ENCODE measurements around the gene FRAT2. TPM values are rescaled to one million over a fixed set of nuclear protein-coding genes. Genes with fewer than 3 reads are reported as not detected.
A peak's percentile ranks its signal among the peaks of the same experiment; 100 is the strongest.

The FRAT2 gene
- total and polyA plus RNA-seq, 2 of the 4 experiments (the other 2 are of a cell fraction) = 2.0 to 2.5 TPM

DNA sequence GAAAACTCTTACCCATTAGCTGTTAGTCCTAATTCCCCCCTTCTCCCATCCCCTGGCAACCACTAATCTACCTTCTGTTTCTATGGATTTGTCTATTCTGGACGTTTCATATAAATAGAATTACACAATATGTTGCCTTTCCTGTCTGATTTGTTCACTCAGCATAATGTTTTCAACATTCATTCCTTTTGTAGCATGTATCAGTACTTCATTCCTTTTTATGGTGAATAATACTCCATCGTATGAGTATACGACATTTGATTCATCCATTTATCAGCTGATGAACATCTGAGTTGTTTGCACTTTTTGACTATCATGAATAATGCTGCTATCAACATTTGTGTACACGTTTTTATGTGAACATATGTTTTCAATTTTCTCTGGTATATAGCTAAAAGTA lies 19.9 kb downstream of the FRAT2 start:
- Histone ChIP-seq H3K27me3 (ENCODE audit: control insufficient read depth, insufficient read depth, low read length) (no peaks in the 10 kb centered on the region), H3K9me3 (ENCODE audit: control insufficient read depth, insufficient read depth, low read length) (no peaks in the 10 kb centered on the region), H3K4me2 (ENCODE audit: low read depth, low read length) (no peak overlapping the region), H3K27ac (ENCODE audit: insufficient read depth, low read length) (no peak overlapping the region), H2AK5ac (ENCODE audit: low read depth, low read length) (no peak overlapping the region), H2BK120ac (ENCODE audit: low read depth, low read length) (no peak overlapping the region), H3K9ac (ENCODE audit: low read depth, low read length) (no peak overlapping the region), H2BK5ac (ENCODE audit: low read depth, low read length, poor library complexity, severe bottlenecking) (no peak overlapping the region), H3K4ac (ENCODE audit: low read depth, low read length) (no peak overlapping the region), H4K91ac (ENCODE audit: insufficient read depth, low read depth, low read length) (no peak overlapping the region), H3K23ac (ENCODE audit: low read depth, low read length) (no peak overlapping the region), H2AFZ (replicated peaks; ENCODE audit: low read length, poor library complexity) (no peak overlapping the region), H2BK15ac (ENCODE audit: low read depth, low read length) (no peak overlapping the region), H3K9me1 (ENCODE audit: insufficient read depth, low read length) (no peaks in the 10 kb centered on the region), H2AK9ac (replicated peaks; ENCODE audit: low read depth, low read length, poor library complexity) (no peak overlapping the region), H4K20me1 (ENCODE audit: insufficient read depth, low read length) (no peaks in the 10 kb centered on the region), H4K5ac (ENCODE audit: low read depth, low read length) (no peak overlapping the region), H3K4me3 (ENCODE audit: insufficient read depth, low read depth, low read length) (no peak overlapping the region), H4K8ac (ENCODE audit: low read depth in 2 of 2, low read length in 2 of 2) (no peak overlapping the region), H3K36me3 (ENCODE audit: control insufficient read depth, insufficient read depth, low read length) (no peaks in the 10 kb centered on the region), H3K18ac (ENCODE audit: low read depth, low read length) (no peak overlapping the region), H2BK20ac (ENCODE audit: low read depth, low read length) (no peak overlapping the region), H3K4me1 (ENCODE audit: control insufficient read depth, insufficient read depth, low read length) (no peaks in the 10 kb centered on the region), H3K56ac (ENCODE audit: extremely low read depth, insufficient read depth, low read length) (no peak overlapping the region), H3K79me1 (ENCODE audit: low read depth in 1 of 2, low read length in 2 of 2) (no peaks in the 10 kb centered on the region), H3K14ac (replicated peaks; ENCODE audit: low read depth, low read length) (no peak overlapping the region)
- no peak for DNase-seq
- no peak for ATAC-seq (ENCODE audit: low read depth)
- dilution Hi-C loops (cut with HindIII; ENCODE audit: low sequenced_read_pairs, unreplicated experiment) (no loop called here), in situ Hi-C loops (cut with MboI; ENCODE audit: low sequenced_read_pairs) (no loop called here), intact Hi-C loops (cut with micrococcal nuclease) (no loop called here)
- BruUV-seq (replicated peaks) = no TSS peak
- 100% methylated on average over 1 of the region's 4 CpGs; no CpG with 5 or more reads in 1 of the 2 experiments for whole genome bisulfite sequencing, 2 experiments (ENCODE audit: extremely low coverage in 2 of 2, insufficient read length in 1 of 2)
- TF ChIP-seq, protein P1, sequence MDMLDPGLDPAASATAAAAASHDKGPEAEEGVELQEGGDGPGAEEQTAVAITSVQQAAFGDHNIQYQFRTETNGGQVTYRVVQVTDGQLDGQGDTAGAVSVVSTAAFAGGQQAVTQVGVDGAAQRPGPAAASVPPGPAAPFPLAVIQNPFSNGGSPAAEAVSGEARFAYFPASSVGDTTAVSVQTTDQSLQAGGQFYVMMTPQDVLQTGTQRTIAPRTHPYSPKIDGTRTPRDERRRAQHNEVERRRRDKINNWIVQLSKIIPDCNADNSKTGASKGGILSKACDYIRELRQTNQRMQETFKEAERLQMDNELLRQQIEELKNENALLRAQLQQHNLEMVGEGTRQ (IDR thresholded peaks at IDR 0.05; ENCODE audit: low read depth, low read length) = no peak
- TF ChIP-seq CEBPB (IDR thresholded peaks at IDR 0.05; ENCODE audit: low read depth, low read length) = peak; percentile 24; the same call in 1 of the 2 replicates
- POLR2A ChIA-PET (ENCODE audit: unreplicated experiment) = no interaction called here
- CTCF ChIA-PET = interaction anchor here (1.1 kb wide), 1 partner anchor 13 kb away, joined by 3 read pairs; no protein-coding TSS in a partner anchor
